Measurements from ENCODE around the gene HLTF. TPM values are rescaled to one million over a fixed set of nuclear protein-coding genes. Genes with fewer than 3 reads are reported as not detected.
"Not testable (repeated sequence)": the region's sequence is repeated elsewhere in the genome, so short reads cannot be mapped to it uniquely, and the experiment has no call there.

HLTF gene
- total and polyA plus RNA-seq, 11 donors: 4.0 to 39.4 (median 19.2) TPM

DNA sequence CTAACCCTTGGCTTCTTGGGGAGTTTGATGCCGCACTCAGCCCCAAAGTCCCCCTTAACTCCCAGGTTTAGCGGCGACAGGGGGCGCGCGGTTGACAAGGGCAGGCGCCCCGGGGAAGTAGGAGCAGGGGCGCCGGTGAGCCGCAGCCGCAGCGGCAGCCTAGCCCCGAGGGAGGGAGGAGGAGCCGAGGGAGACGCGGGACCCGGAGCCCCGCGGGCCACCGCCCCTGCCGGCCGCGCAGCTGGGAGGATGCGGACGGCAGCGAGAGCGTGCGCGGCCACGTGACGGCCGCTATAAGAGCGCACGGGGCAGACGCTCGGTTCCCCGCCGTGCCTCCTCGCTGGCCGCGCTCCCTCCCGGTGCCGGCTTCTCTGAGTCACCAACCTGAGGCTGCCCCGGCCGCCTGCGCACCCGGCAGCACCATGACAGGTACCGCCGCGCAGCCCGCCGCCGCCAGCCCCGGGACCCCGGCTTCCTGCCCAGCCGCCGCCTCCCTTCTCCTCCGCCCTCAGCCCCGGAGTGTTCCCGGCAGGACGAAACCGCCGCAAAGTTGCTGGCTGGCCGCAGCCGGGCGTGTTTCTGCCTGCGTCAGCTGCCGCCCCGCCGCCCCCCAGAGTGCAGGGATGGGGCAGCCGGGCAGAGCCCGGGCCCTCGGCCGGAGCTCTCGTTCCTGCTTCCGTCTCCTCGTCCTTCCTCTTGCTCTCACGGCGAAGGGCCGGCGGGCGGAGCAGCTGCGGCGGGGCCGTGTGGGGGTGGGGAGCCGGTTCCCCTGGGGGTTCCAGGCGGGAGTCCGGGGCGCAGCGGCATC lies 94.9 kb downstream of the HLTF start, which contains the start of gene GYG1:
Gene GYG1, plus strand, starts transcription at position 322 of the 808 bp plus-strand sequence. Its CDS starts 101 bp downstream, at position 423.
- intact Hi-C loops (cut with DNase I): loop anchor here in 5 of 10 donors (1.0 to 10.0 kb wide), 5 partner anchors 16 to 96 kb away; partner anchors contain the start of gene HLTF (in 3 of the 5)
- WGBS, 4 donors: 0% methylated on average over 39 to 91 of the region's 91 CpGs
- H3K4me1 ChIP-seq: peaks cover 0 to 30% (median 17%) of the 10 kb centered on the region in 12 donors
- peak within 1 kb of the TSS; percentile 85 to 99 (median 97) for H3K27ac ChIP-seq
- ATAC-seq (peak; percentile 85 to 95 (median 94)), DNase-seq (peak; percentile 82 to 92 (median 87))
- peaks cover 0 to 27% (median 25%) of the 10 kb centered on the region in 9 donors for H3K36me3 ChIP-seq
- H3K9me3 ChIP-seq: no peaks in the 10 kb centered on the region
- peak within 1 kb of the TSS; percentile 70 to 98 (median 92) for H3K4me3 ChIP-seq
- H3K27me3 ChIP-seq: no peaks in the 10 kb centered on the region
- TF ChIP-seq POLR2A (IDR thresholded peaks at IDR 0.05): peak in 1 of 2 donors; percentile 81
- TF ChIP-seq, protein P1, sequence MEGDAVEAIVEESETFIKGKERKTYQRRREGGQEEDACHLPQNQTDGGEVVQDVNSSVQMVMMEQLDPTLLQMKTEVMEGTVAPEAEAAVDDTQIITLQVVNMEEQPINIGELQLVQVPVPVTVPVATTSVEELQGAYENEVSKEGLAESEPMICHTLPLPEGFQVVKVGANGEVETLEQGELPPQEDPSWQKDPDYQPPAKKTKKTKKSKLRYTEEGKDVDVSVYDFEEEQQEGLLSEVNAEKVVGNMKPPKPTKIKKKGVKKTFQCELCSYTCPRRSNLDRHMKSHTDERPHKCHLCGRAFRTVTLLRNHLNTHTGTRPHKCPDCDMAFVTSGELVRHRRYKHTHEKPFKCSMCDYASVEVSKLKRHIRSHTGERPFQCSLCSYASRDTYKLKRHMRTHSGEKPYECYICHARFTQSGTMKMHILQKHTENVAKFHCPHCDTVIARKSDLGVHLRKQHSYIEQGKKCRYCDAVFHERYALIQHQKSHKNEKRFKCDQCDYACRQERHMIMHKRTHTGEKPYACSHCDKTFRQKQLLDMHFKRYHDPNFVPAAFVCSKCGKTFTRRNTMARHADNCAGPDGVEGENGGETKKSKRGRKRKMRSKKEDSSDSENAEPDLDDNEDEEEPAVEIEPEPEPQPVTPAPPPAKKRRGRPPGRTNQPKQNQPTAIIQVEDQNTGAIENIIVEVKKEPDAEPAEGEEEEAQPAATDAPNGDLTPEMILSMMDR (IDR thresholded peaks at IDR 0.05): peak in 10 of 12 donors; percentile 11 to 61 (median 40)

DNA sequence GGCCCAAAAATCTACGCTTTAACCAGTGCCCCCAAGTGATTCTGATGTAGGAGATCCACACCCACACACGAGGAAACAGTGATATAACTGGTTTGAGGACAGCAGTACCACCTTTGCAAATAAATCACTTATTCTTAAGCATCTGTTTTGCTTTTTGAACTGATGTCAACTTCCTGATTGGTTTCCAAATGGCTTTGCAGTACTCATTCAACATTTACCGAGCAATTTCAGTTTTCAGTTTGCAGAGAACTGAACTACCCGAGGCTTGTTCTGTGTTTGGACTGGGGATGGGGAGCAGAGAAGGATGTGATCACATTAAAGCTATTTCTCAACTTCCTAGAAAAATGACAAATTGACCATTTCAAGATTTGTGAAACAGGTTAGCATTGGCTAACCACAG lies 96.1 kb downstream of the HLTF start:
- H3K36me3 ChIP-seq: peaks cover 0 to 15% (median 13%) of the 10 kb centered on the region in 9 donors
- H3K27me3 ChIP-seq: no peaks in the 10 kb centered on the region
- ATAC-seq: no peak
- H3K4me3 ChIP-seq: no peak overlapping the region
- 70 to 77% (median 74%) methylated on average over 4 of the region's 4 CpGs for WGBS, 4 donors
- no peak for TF ChIP-seq POLR2A (IDR thresholded peaks at IDR 0.05)
- TF ChIP-seq, protein P1 (IDR thresholded peaks at IDR 0.05): no peak
- intact Hi-C loops (cut with DNase I): loop anchor here in 4 of 10 donors (2.0 to 10.0 kb wide), 4 partner anchors 33 to 97 kb away; partner anchors contain the start of gene HLTF (in 3 of the 4)
- H3K27ac ChIP-seq: peak overlapping the region in 6 of 12 donors; percentile 94 to 99 (median 97)
- no peak for DNase-seq
- H3K4me1 ChIP-seq: peaks cover 0 to 30% (median 15%) of the 10 kb centered on the region in 12 donors
- H3K9me3 ChIP-seq: no peaks in the 10 kb centered on the region

DNA sequence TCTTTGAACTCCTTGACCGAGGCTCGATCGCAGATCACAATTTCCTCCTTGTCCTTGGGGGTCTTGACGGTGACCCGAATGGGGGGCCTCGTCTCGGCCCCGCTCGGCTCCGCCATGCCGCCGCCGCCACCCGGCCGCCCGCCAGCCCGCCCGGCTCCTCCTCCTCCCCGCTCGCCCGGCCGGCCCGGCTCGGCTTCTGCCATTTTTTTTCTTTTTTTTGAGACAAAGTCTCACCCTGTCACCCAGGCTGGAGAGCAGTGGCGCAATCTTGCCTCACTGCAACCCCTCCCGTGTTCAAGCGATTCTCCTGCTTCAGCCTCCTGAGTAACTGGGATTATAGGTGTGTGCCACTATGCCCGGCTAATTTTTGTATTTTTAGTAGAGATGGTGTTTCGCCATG lies 98.8 kb downstream of the HLTF start:
- 96 to 97% (median 97%) methylated on average over 28 to 29 of the region's 29 CpGs for WGBS, 4 donors
- intact Hi-C loops (cut with DNase I): not testable (repeated sequence)

DNA sequence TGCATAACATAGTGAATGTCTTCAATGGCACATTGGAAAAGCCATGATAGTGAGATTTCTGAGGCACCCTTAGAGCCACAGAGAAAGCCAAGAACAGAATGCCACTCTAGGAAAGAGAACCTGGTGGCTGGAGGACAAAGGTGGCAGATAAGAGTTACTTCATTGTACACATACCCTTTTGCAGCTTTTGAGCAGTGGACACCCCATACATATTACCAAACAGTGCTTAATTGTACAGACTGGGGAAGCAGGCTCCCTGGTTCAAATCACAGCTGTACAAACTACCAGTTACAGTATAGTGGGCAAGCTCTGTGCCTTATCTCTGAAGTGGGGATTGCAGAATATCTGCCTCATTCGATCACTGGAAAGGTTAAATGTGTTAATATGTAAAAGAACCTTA lies 105.1 kb downstream of the HLTF start:
- TF ChIP-seq, protein P1 (IDR thresholded peaks at IDR 0.05): no peak
- no peak for TF ChIP-seq POLR2A (IDR thresholded peaks at IDR 0.05)
- DNase-seq (no peak), ATAC-seq (no peak)
- peaks cover 0 to 4% (median 0%) of the 10 kb centered on the region in 12 donors for H3K9me3 ChIP-seq
- H3K36me3 ChIP-seq: no peaks in the 10 kb centered on the region
- WGBS, 4 donors: 84 to 100% (median 88%) methylated on average over 1 of the region's 1 CpG
- H3K4me1 ChIP-seq: no peaks in the 10 kb centered on the region
- no peak overlapping the region for H3K4me3 ChIP-seq
- no peak overlapping the region for H3K27ac ChIP-seq
- H3K27me3 ChIP-seq: no peaks in the 10 kb centered on the region
- intact Hi-C loops (cut with DNase I): no loop called here

More for the DNA sequence above, 98.8 kb downstream of the HLTF start:
- not testable (repeated sequence) for DNase-seq, H3K4me3 ChIP-seq, H3K36me3 ChIP-seq, ATAC-seq, H3K9me3 ChIP-seq, H3K27me3 ChIP-seq, H3K27ac ChIP-seq
- peaks cover 0 to 16% (median 5%) of the 10 kb centered on the region in 12 donors for H3K4me1 ChIP-seq

Other genes starting within 250 kb of the HLTF start
- gene CPA3, start 221.2 kb downstream of the HLTF start, total RNA-seq: 1 to 10 TPM in 4 of 9 donors, under 1 TPM in 4, not detected in 1; 0.43 to 5.1 (median 1.1) TPM
- gene CPA3, start 221.2 kb downstream of the HLTF start, polyA plus RNA-seq: under 1 TPM in 1 of 2 donors, not detected in 1; 0.85 TPM
- 100 to 1,000 TPM in 7 of 9 donors, 10 to 100 TPM in 2; 78.2 to 190 (median 144) TPM for gene GYG1, start 95.0 kb downstream of the HLTF start, total RNA-seq
- gene GYG1, start 95.0 kb downstream of the HLTF start, polyA plus RNA-seq: 100 to 1,000 TPM; 112 to 313 TPM
- gene HPS3, start 43.1 kb upstream of the HLTF start, total RNA-seq: 10 to 100 TPM in 2 of 9 donors, 1 to 10 TPM in 7; 4.4 to 15.6 (median 6.3) TPM
- 1 to 10 TPM; 3.0 to 5.4 TPM for gene HPS3, start 43.1 kb upstream of the HLTF start, polyA plus RNA-seq
- 1 to 10 TPM in 8 of 9 donors, under 1 TPM in 1; 0.68 to 5.5 (median 3.5) TPM for gene CP, start 135.3 kb upstream of the HLTF start, total RNA-seq
- gene CP, start 135.3 kb upstream of the HLTF start, polyA plus RNA-seq: 1 to 10 TPM in 1 of 2 donors, under 1 TPM in 1; 0.84 to 3.6 TPM
- gene TM4SF18, start 247.1 kb upstream of the HLTF start, total RNA-seq: 10 to 100 TPM in 4 of 9 donors, 1 to 10 TPM in 5; 6.0 to 19.9 (median 9.1) TPM
- gene TM4SF18, start 247.1 kb upstream of the HLTF start, polyA plus RNA-seq: 1 to 10 TPM; 4.5 to 7.0 TPM

Data from heart left ventricle (tissue), 16 donors.